ENCODE results near the gene OPTN.
"Not testable (repeated sequence)": the region's sequence is repeated elsewhere in the genome, so short reads cannot be mapped to it uniquely, and the experiment has no call there.

Gene OPTN
- 182 to 203 reads per million in 2 donors for total RNA-seq

GRCh38 chr10:13099666-13100348 is at the start of gene OPTN:
TSS of gene OPTN (plus strand) at chr10:13100163. CDS start at chr10:13109123, 8,960 bp downstream.
- peak; percentile 72 for DNase-seq

- DNase-seq = no peak
Measured at GRCh38 chr10:13051126-13051694, 48.8 kb upstream of the OPTN start.

GRCh38 chr10:13053208-13053607 is 46.8 kb upstream of the OPTN start:
- DNase-seq = not testable (repeated sequence)

- no peak for DNase-seq
Measured at GRCh38 chr10:13053794-13054462, 46.0 kb upstream of the OPTN start.

- DNase-seq = no peak
Measured at GRCh38 chr10:13054844-13055243, 45.1 kb upstream of the OPTN start.

- no peak for DNase-seq
Measured at GRCh38 chr10:13056456-13057077, 43.4 kb upstream of the OPTN start.

GRCh38 chr10:13062803-13063202 is 37.2 kb upstream of the OPTN start:
- DNase-seq = no peak

GRCh38 chr10:13066527-13066926 is 33.4 kb upstream of the OPTN start:
- no peak for DNase-seq

- no peak for DNase-seq
Measured at GRCh38 chr10:13067431-13067830, 32.5 kb upstream of the OPTN start.

- no peak for DNase-seq
Measured at GRCh38 chr10:13068071-13068470, 31.9 kb upstream of the OPTN start.

- no peak for DNase-seq
Measured at GRCh38 chr10:13068484-13068883, 31.5 kb upstream of the OPTN start.

GRCh38 chr10:13072339-13072738 is 27.6 kb upstream of the OPTN start:
- DNase-seq = no peak

GRCh38 chr10:13074563-13075451 is 25.2 kb upstream of the OPTN start:
- DNase-seq = no peak

- no peak for DNase-seq
Measured at GRCh38 chr10:13078912-13079775, 20.8 kb upstream of the OPTN start.

- DNase-seq = no peak
Measured at GRCh38 chr10:13079776-13080050, 20.2 kb upstream of the OPTN start.

GRCh38 chr10:13080643-13081042 is 19.3 kb upstream of the OPTN start:
- DNase-seq = no peak

- not testable (repeated sequence) for DNase-seq
Measured at GRCh38 chr10:13083700-13084099, 16.3 kb upstream of the OPTN start.

- DNase-seq = no peak
Measured at GRCh38 chr10:13086056-13086455, 13.9 kb upstream of the OPTN start.

- DNase-seq = no peak
Measured at GRCh38 chr10:13087601-13087985, 12.4 kb upstream of the OPTN start.

- DNase-seq = no peak
Measured at GRCh38 chr10:13087986-13088618, 11.9 kb upstream of the OPTN start.

- DNase-seq = no peak
Measured at GRCh38 chr10:13089345-13089744, 10.6 kb upstream of the OPTN start.
